H1 (cell line): ENCODE results near the gene DYNC1I1. TPM values are rescaled to one million over a fixed set of nuclear protein-coding genes. Genes with fewer than 3 reads are reported as not detected.

Experiments used
- CTCF ChIA-PET: fragments of 300-600 bp; sonication (Branson Sonifier 250); formaldehyde crosslinking; loops from one replicate; lab custom pipeline; 2021; ENCODE audit not compliant: partially characterized antibody; lab: Charles Lee
- POLR2A ChIA-PET: fragments of 300-600 bp; sonication (Branson Sonifier 250); formaldehyde crosslinking; loops from one replicate; lab custom pipeline; 2021; ENCODE audit warnings: inconsistent platforms; ENCODE audit not compliant: partially characterized antibody; lab: Charles Lee
- DNase-seq, 2 experiments: peaks; one replicate each; pipeline versions ENCODE4 v3.0.0 to v3.0.0-alpha.2; 2010 to 2022; ENCODE audit warnings: low spot score in 2 of 2, low read depth in 1 of 2, mixed read lengths in 1 of 2
- FAIRE-seq: peaks from 2 replicates; lab custom pipeline; 2011; peaks lifted over from hg19 to GRCh38; lab: Jason Lieb, UNC
- H2AFZ ChIP-seq: 2 replicates; pipeline ENCODE4 v1.8.1; 2012; ENCODE audit warnings: low read length, inconsistent platforms
- H2AK5ac ChIP-seq: 2 replicates; pipeline ENCODE4 v1.6.1; 2013; ENCODE audit warnings: low read depth, low read length
- H2BK120ac ChIP-seq: replicated peaks from 2 replicates; pipeline ENCODE3; 2013; ENCODE audit warnings: low read depth, low read length, inconsistent platforms
- H2BK12ac ChIP-seq: 2 replicates; pipeline ENCODE4 v1.6.1; 2013; ENCODE audit warnings: low read depth, low read length
- H2BK15ac ChIP-seq: 2 replicates; pipeline ENCODE4 v1.6.1; 2013; ENCODE audit warnings: low read length
- H2BK20ac ChIP-seq: 2 replicates; pipeline ENCODE4 v1.6.1; 2013; ENCODE audit warnings: low read length
- H2BK5ac ChIP-seq: 2 replicates; pipeline ENCODE4 v1.6.1; 2013; ENCODE audit warnings: low read depth, low read length
- H3K14ac ChIP-seq: 2 replicates; pipeline ENCODE4 v1.6.1; 2013; ENCODE audit warnings: inconsistent platforms; ENCODE audit not compliant: insufficient read length
- H3K18ac ChIP-seq: 2 replicates; pipeline ENCODE4 v1.6.1; 2013; ENCODE audit warnings: low read length; ENCODE audit errors: extremely low read depth
- H3K23ac ChIP-seq: 2 replicates; pipeline ENCODE4 v1.6.1; 2013; ENCODE audit warnings: inconsistent platforms; ENCODE audit not compliant: insufficient read length
- H3K23me2 ChIP-seq: 2 replicates; pipeline ENCODE4 v1.6.1; 2013; ENCODE audit warnings: low read depth, low read length
- H3K27ac ChIP-seq: 2 replicates; pipeline ENCODE4 v1.6.1; 2011; ENCODE audit warnings: low read depth, low read length, inconsistent platforms
- H3K27me3 ChIP-seq, 4 experiments: replicated peaks in 1 of 4; 1 replicate in 1 of 4; 2 replicates in 3 of 4; pipeline versions ENCODE4 v1.6.1 to v1.8.1; 2011 to 2013; ENCODE audit warnings: low read length in 3 of 4, mild to moderate bottlenecking in 3 of 4, inconsistent platforms in 2 of 4, mixed read lengths in 2 of 4, moderate library complexity in 1 of 4; ENCODE audit not compliant: control insufficient read depth in 3 of 4, insufficient read depth in 3 of 4; ENCODE audit errors: extremely low read depth in 1 of 4
- H3K36me3 ChIP-seq, 4 experiments: 2 replicates each; pipeline versions ENCODE4 v1.6.1 to v1.8.1; 2011 to 2013; ENCODE audit warnings: mild to moderate bottlenecking in 4 of 4, low read length in 3 of 4, moderate library complexity in 2 of 4, control low read depth in 1 of 4, inconsistent platforms in 1 of 4; ENCODE audit not compliant: insufficient read depth in 4 of 4, control insufficient read depth in 2 of 4
- H3K4ac ChIP-seq: replicated peaks from 2 replicates; pipeline ENCODE3; 2013; ENCODE audit warnings: low read length, low read depth, mixed read lengths, inconsistent platforms; ENCODE audit not compliant: insufficient read length
- H3K4me1 ChIP-seq, 4 experiments: replicated peaks in 1 of 4; 1 replicate in 1 of 4; 2 replicates in 3 of 4; pipeline versions ENCODE4 v1.6.1 to v1.8.1; 2011 to 2013; ENCODE audit warnings: low read length in 3 of 4, inconsistent platforms in 2 of 4, mixed read lengths in 1 of 4; ENCODE audit not compliant: insufficient read depth in 4 of 4, control insufficient read depth in 3 of 4
- H3K4me2 ChIP-seq, 2 experiments: 2 replicates each; pipeline versions ENCODE4 v1.6.1 to v1.8.1; 2011 to 2013; ENCODE audit warnings: low read depth in 2 of 2, low read length in 2 of 2, control low read depth in 1 of 2, inconsistent platforms in 1 of 2, mild to moderate bottlenecking in 1 of 2; ENCODE audit not compliant: insufficient read depth in 1 of 2
- H3K4me3 ChIP-seq, 4 experiments: fragments of 200-600, 300-600 bp in 1 of 4; sonication (generic), shearing (Covaris generic), sonication (Bioruptor Twin) in 1 of 4; 2 replicates each; pipeline versions ENCODE4 v1.5.1 to v1.8.1; 2011 to 2016; ENCODE audit warnings: low read length in 4 of 4, low read depth in 3 of 4, control low read depth in 2 of 4, inconsistent platforms in 2 of 4, mild to moderate bottlenecking in 2 of 4, mixed read lengths in 1 of 4, moderate library complexity in 1 of 4; ENCODE audit not compliant: insufficient read depth in 2 of 4; ENCODE audit errors: extremely low read depth in 1 of 4
- H3K56ac ChIP-seq: replicated peaks from 2 replicates; pipeline ENCODE3; 2013; ENCODE audit warnings: low read depth, mild to moderate bottlenecking, mixed read lengths, low read length, inconsistent platforms; ENCODE audit not compliant: insufficient read length
- H3K79me1 ChIP-seq: 2 replicates; pipeline ENCODE4 v1.6.1; 2013; ENCODE audit warnings: low read depth, low read length, control low read depth
- H3K79me2 ChIP-seq, 2 experiments: 2 replicates each; pipeline versions ENCODE4 v1.6.1 to v1.8.1; 2012 to 2013; ENCODE audit warnings: low read length in 2 of 2, mild to moderate bottlenecking in 2 of 2, inconsistent platforms in 1 of 2; ENCODE audit not compliant: insufficient read depth in 2 of 2, control insufficient read depth in 1 of 2
- H3K9ac ChIP-seq, 4 experiments: replicated peaks in 1 of 4; 1 replicate in 1 of 4; 2 replicates in 3 of 4; pipeline versions ENCODE4 v1.6.1 to v1.8.1; 2011 to 2013; ENCODE audit warnings: low read depth in 3 of 4, low read length in 3 of 4, control low read depth in 2 of 4, mild to moderate bottlenecking in 2 of 4, moderate library complexity in 2 of 4, inconsistent platforms in 1 of 4; ENCODE audit errors: extremely low read depth in 1 of 4
- H3K9me3 ChIP-seq, 2 experiments: 2 replicates each; pipeline versions ENCODE4 v1.6.1 to v1.8.1; 2012 to 2013; ENCODE audit warnings: mild to moderate bottlenecking in 2 of 2, moderate library complexity in 2 of 2, control low read depth in 1 of 2, inconsistent platforms in 1 of 2, low read depth in 1 of 2, low read length in 1 of 2, mixed read lengths in 1 of 2; ENCODE audit not compliant: insufficient read depth in 2 of 2
- H4K20me1 ChIP-seq, 2 experiments: replicated peaks in 1 of 2; 2 replicates each; pipeline versions ENCODE3 to v1.8.1; 2011 to 2013; ENCODE audit warnings: inconsistent platforms in 2 of 2, low read length in 2 of 2, mild to moderate bottlenecking in 1 of 2; ENCODE audit not compliant: insufficient read depth in 2 of 2, control insufficient read depth in 1 of 2
- H4K5ac ChIP-seq: 2 replicates; pipeline ENCODE4 v1.6.1; 2013; ENCODE audit warnings: low read length, low read depth, mixed read lengths, inconsistent platforms; ENCODE audit not compliant: insufficient read length
- H4K8ac ChIP-seq: 2 replicates; pipeline ENCODE4 v1.8.0; 2013; ENCODE audit warnings: mild to moderate bottlenecking, moderate library complexity, low read length, inconsistent platforms; ENCODE audit not compliant: insufficient read depth; ENCODE audit errors: extremely low read depth
- H4K91ac ChIP-seq: replicated peaks from 2 replicates; pipeline ENCODE3; 2013; ENCODE audit warnings: low read length, mixed read lengths, inconsistent platforms; ENCODE audit not compliant: insufficient read length
- CBX8 ChIP-seq: fragments of 300-800, 300-1000 bp; sonication (generic); IDR thresholded peaks from 2 replicates; pipeline ENCODE4 v1.7.1; 2016; ENCODE audit warnings: low read depth, low read length, borderline replicate concordance
- CEBPB ChIP-seq: IDR thresholded peaks from 2 replicates; pipeline ENCODE4 v1.6.1; 2012; ENCODE audit warnings: low read depth, low read length
- CHD1 ChIP-seq: IDR thresholded peaks from 2 replicates; pipeline ENCODE4 v1.6.1; 2012; ENCODE audit warnings: low read depth, low read length, improper control_type of control experiment
- CTBP2 ChIP-seq: IDR thresholded peaks from 2 replicates; pipeline ENCODE4 v1.7.0; 2011; ENCODE audit warnings: borderline replicate concordance, mild to moderate bottlenecking, moderate library complexity, mixed read lengths, low read length; ENCODE audit not compliant: insufficient read depth, insufficient read length
- CTCF ChIP-seq, 3 experiments: IDR thresholded peaks; 1 replicate in 2 of 3; 2 replicates in 1 of 3; pipeline versions ENCODE4 v1.5.1 to v1.6.1; 2011; ENCODE audit warnings: low read length in 3 of 3, mild to moderate bottlenecking in 3 of 3, inconsistent platforms in 2 of 3, low read depth in 1 of 3, moderate library complexity in 1 of 3; ENCODE audit not compliant: insufficient read depth in 1 of 3; ENCODE audit errors: control extremely low read depth in 1 of 3
- EZH2 ChIP-seq: fragments of 200-600 bp; sonication (generic); IDR thresholded peaks from 2 replicates; pipeline ENCODE4 v1.7.1; 2012; ENCODE audit warnings: low read depth, mild to moderate bottlenecking, moderate library complexity, low read length, inconsistent platforms; ENCODE audit not compliant: severe bottlenecking
- KDM1A ChIP-seq: fragments of 200-600, 300-600 bp; sonication (generic); IDR thresholded peaks from 2 replicates; pipeline ENCODE4 v1.7.1; 2016; ENCODE audit warnings: mild to moderate bottlenecking, low read length, borderline replicate concordance
- KDM5A ChIP-seq: fragments of 200-600 bp; IDR thresholded peaks from 2 replicates; pipeline ENCODE4 v1.7.1; 2012; ENCODE audit warnings: mild to moderate bottlenecking, low read length, inconsistent platforms, mixed read lengths
- PHF8 ChIP-seq: fragments of 200-600 bp; sonication (generic); conservative IDR thresholded peaks from 2 replicates; pipeline ENCODE4 v1.7.1; 2012; ENCODE audit warnings: low read depth, mild to moderate bottlenecking, inconsistent platforms, low read length, moderate library complexity
- POU5F1 ChIP-seq: IDR thresholded peaks from 2 replicates; pipeline ENCODE4 v1.6.1; 2011; ENCODE audit warnings: low read depth, mild to moderate bottlenecking, low read length, moderate library complexity
- RNF2 ChIP-seq: fragments of 200-900, 300-1000 bp; sonication (generic); IDR thresholded peaks from 2 replicates; pipeline ENCODE4 v1.7.1; 2016; ENCODE audit warnings: borderline replicate concordance, low read depth, mild to moderate bottlenecking, antibody characterized with exemption, low read length; ENCODE audit not compliant: poor library complexity, severe bottlenecking; ENCODE audit errors: missing control alignments
- TCF12 ChIP-seq: IDR thresholded peaks from 2 replicates; pipeline ENCODE4 v1.6.1; 2011; ENCODE audit warnings: low read depth, mild to moderate bottlenecking, low read length
- WGBS, 2 experiments: shearing (Covaris generic) in 1 of 2; methylation state at CpG; one replicate each; pipeline versions ENCODE4 v1.1.6 to v1.1.7; 2013 to 2015; ENCODE audit warnings: low lambda C conversion rate in 2 of 2, mixed read lengths in 2 of 2, inconsistent platforms in 1 of 2, low coverage in 1 of 2, missing lambda C conversion rate in 1 of 2; ENCODE audit not compliant: insufficient replicate concordance in 2 of 2, insufficient coverage in 1 of 2, insufficient read length in 1 of 2; ENCODE audit errors: extremely low coverage in 1 of 2, missing lambda C conversion rate in 1 of 2; 5-methylcytosine and 5-hydroxymethylcytosine counted together
- polyA plus RNA-seq, 7 experiments: library from polyadenylated mRNA; depleted of rRNA in 3 of 7; stranded (reverse) in 5 of 7; unstranded in 2 of 7; fragments of >200 nt in 5 of 7; fragments of 200-250 nt in 2 of 7; gene quantifications; 1 replicate in 5 of 7; 2 replicates in 1 of 7; 4 replicates in 1 of 7; pipeline versions ENCODE4 v1.2.1 to v1.2.3, GENCODE V29; 2011 to 2013; ENCODE audit warnings: missing spikeins in 2 of 7, mixed read lengths in 2 of 7
- total RNA-seq: library from RNA; stranded (reverse); fragmentation: NEBNext Ultra II Directional; extraction: Animal tissue kit (Norgen Biotek cat#: 25700); gene quantifications from 2 replicates; pipeline ENCODE4 v1.2.1, GENCODE V29; 2021

DYNC1I1 gene
- total and polyA plus RNA-seq, 2 of the 8 experiments (the other 6 are each of a cell fraction or from before 2014, with no cell fraction given) = 0.45 to 0.58 TPM

GRCh38 chr7:96088579-96088978 is 316.2 kb downstream of the DYNC1I1 start:
- Histone ChIP-seq H3K36me3 (no peaks in the 10 kb centered on the region), H4K8ac (no peak overlapping the region), H4K91ac (no peak overlapping the region), H2BK15ac (no peak overlapping the region), H3K9me3 (no peaks in the 10 kb centered on the region), H2BK12ac (no peak overlapping the region), H3K4ac (no peak overlapping the region), H2BK20ac (no peak overlapping the region), H3K4me3 (no peak overlapping the region), H3K79me2 (no peaks in the 10 kb centered on the region), H3K79me1 (no peaks in the 10 kb centered on the region), H4K20me1 (no peaks in the 10 kb centered on the region), H2BK120ac (no peak overlapping the region), H3K14ac (no peak overlapping the region), H3K18ac (no peak overlapping the region), H3K4me1 (no peaks in the 10 kb centered on the region), H3K27me3 (no peaks in the 10 kb centered on the region), H2AK5ac (no peak overlapping the region), H3K23ac (no peak overlapping the region), H3K23me2 (no peaks in the 10 kb centered on the region), H3K9ac (no peak overlapping the region), H4K5ac (no peak overlapping the region), H3K27ac (no peak overlapping the region), H2AFZ (no peak overlapping the region), H3K4me2 (no peak overlapping the region), H3K56ac (no peak overlapping the region), H2BK5ac (no peak overlapping the region)
- CTCF ChIA-PET = no interaction called here
- FAIRE-seq (no peak), DNase-seq (no peak)
- TF ChIP-seq CTBP2 (no peak), KDM5A (no peak), CBX8 (no peak), PHF8 (no peak), CEBPB (no peak), KDM1A (no peak), EZH2 (no peak), POU5F1 (no peak), CTCF (IDR thresholded peaks at IDR 0.05; ENCODE audit: control extremely low read depth in 1 of 3, insufficient read depth in 1 of 3, low read depth in 1 of 3, low read length in 3 of 3) (no peak), TCF12 (no peak), RNF2 (no peak), CHD1 (no peak)
- WGBS, 2 experiments = 90% methylated on average over 5 of the region's 5 CpGs; no CpG with 5 or more reads in 1 of the 2 experiments
- POLR2A ChIA-PET = no interaction called here
